HepG2 (cell line): ENCODE measurements around the gene LAMB3. TPM values are rescaled to one million over a fixed set of nuclear protein-coding genes. Genes with fewer than 3 reads are reported as not detected.

Source experiments
- ATAC-seq: fragments of 200-7000 bp; cut with Tn5 transposase; 3 replicates; pipeline ENCODE4 v1.9.1; 2020; ENCODE audit warnings: mild to moderate bottlenecking, moderate library complexity
- BruUV-seq: library from RNA; stranded (reverse); fragments of 400-500 nt; replicated peaks from 2 replicates; lab custom pipeline; 2021; lab: Mats Ljungman, UMichigan
- CTCF ChIA-PET: fragments of 300-600 bp; formaldehyde crosslinking; extraction: SDS; loops from one replicate; lab custom pipeline; 2021; ENCODE audit warnings: low total read pairs, inconsistent platforms, low intra/inter-chr PET ratio; lab: Yijun Ruan, JAX
- POLR2A ChIA-PET: fragments of 350-600 bp; sonication (Branson Sonifier 250); formaldehyde crosslinking; loops from one replicate; lab custom pipeline; 2020; ENCODE audit warnings: antibody characterized with exemption, inconsistent platforms; lab: Yijun Ruan, JAX
- DNase-seq: peaks from one replicate; pipeline ENCODE4 v3.0.0-alpha.2; 2015; ENCODE audit warnings: low spot score
- FAIRE-seq: peaks from 3 replicates; lab custom pipeline; 2011; peaks lifted over from hg19 to GRCh38; lab: Jason Lieb, UNC
- H2AFZ ChIP-seq: one replicate; pipeline ENCODE4 v1.6.1; 2011; ENCODE audit warnings: low read length, inconsistent platforms
- H3K27ac ChIP-seq: fragments of 300-600 bp; 3 replicates; pipeline ENCODE4 v1.8.0; 2011; ENCODE audit warnings: mixed run types, mild to moderate bottlenecking, mixed read lengths, low read length, inconsistent platforms; ENCODE audit not compliant: insufficient read depth; ENCODE audit errors: extremely low read length
- H3K27me3 ChIP-seq, 2 experiments: fragments of 200-600 bp in 1 of 2; 2 replicates in 1 of 2; 3 replicates in 1 of 2; pipeline versions ENCODE4 v1.6.0 to v1.8.0; 2011; ENCODE audit warnings: low read length in 2 of 2, mild to moderate bottlenecking in 2 of 2, moderate library complexity in 2 of 2, inconsistent platforms in 1 of 2; ENCODE audit not compliant: insufficient read depth in 2 of 2, control insufficient read depth in 1 of 2
- H3K36me3 ChIP-seq, 2 experiments: fragments of 200-600 bp in 1 of 2; replicated peaks in 1 of 2; 2 replicates in 1 of 2; 3 replicates in 1 of 2; pipeline versions ENCODE4 v1.5.1 to v1.8.0; 2011; ENCODE audit warnings: low read length in 2 of 2, inconsistent platforms in 1 of 2; ENCODE audit not compliant: insufficient read depth in 2 of 2, control insufficient read depth in 1 of 2
- H3K4me1 ChIP-seq: 2 replicates; pipeline ENCODE4 v1.5.1; 2012; ENCODE audit warnings: low read length, inconsistent platforms; ENCODE audit not compliant: insufficient read depth
- H3K4me2 ChIP-seq: 2 replicates; pipeline ENCODE4 v1.6.0; 2011; ENCODE audit warnings: low read depth, low read length, inconsistent platforms
- H3K4me3 ChIP-seq, 3 experiments: fragments of 200-600 bp in 1 of 3; sonication (generic), shearing (Covaris generic) in 1 of 3; replicated peaks in 1 of 3; 2 replicates each; pipeline ENCODE4 v1.5.1; 2011 to 2016; ENCODE audit warnings: low read length in 3 of 3, inconsistent platforms in 2 of 3, low read depth in 2 of 3, mild to moderate bottlenecking in 2 of 3, control low read depth in 1 of 3, mixed read lengths in 1 of 3; ENCODE audit not compliant: insufficient read depth in 1 of 3
- H3K79me2 ChIP-seq: one replicate; pipeline ENCODE4 v1.6.1; 2011; ENCODE audit warnings: low read length, inconsistent platforms; ENCODE audit not compliant: insufficient read depth
- H3K9ac ChIP-seq: 2 replicates; pipeline ENCODE4 v1.6.0; 2011; ENCODE audit warnings: mild to moderate bottlenecking, low read depth, low read length, inconsistent platforms; ENCODE audit not compliant: insufficient read depth
- H3K9me3 ChIP-seq: 2 replicates; pipeline ENCODE4 v1.5.1; 2012; ENCODE audit warnings: mild to moderate bottlenecking, low read length
- H4K20me1 ChIP-seq: 2 replicates; pipeline ENCODE4 v1.6.0; 2011; ENCODE audit warnings: inconsistent platforms, mild to moderate bottlenecking, low read length, moderate library complexity; ENCODE audit not compliant: insufficient read depth
- ATAD3A ChIP-seq: sonication (generic); formaldehyde crosslinking; IDR thresholded peaks from 2 replicates; pipeline ENCODE4 v1.4.0; 2020; ENCODE audit warnings: missing genetic modification reagents
- DNMT1 ChIP-seq: sonication (generic); formaldehyde crosslinking; IDR thresholded peaks from 2 replicates; pipeline ENCODE4 v1.5.1; 2020; ENCODE audit warnings: mild to moderate bottlenecking, missing genetic modification reagents
- FIP1L1 ChIP-seq: fragments of 200-400 bp; formaldehyde crosslinking; IDR thresholded peaks from 2 replicates; pipeline ENCODE4 v1.6.1; 2018; ENCODE audit warnings: low read depth, mild to moderate bottlenecking, low read length, moderate library complexity, borderline replicate concordance; ENCODE audit not compliant: insufficient read depth
- PHF21A ChIP-seq: sonication (generic); formaldehyde crosslinking; IDR thresholded peaks from 2 replicates; pipeline ENCODE4 v1.5.0; 2020; ENCODE audit warnings: mild to moderate bottlenecking, missing genetic modification reagents
- PRPF4 ChIP-seq: fragments of 200-400 bp; formaldehyde crosslinking; IDR thresholded peaks from 2 replicates; pipeline ENCODE4 v1.6.1; 2016; ENCODE audit warnings: low read length, low read depth; ENCODE audit not compliant: poor library complexity, severe bottlenecking
- SOX6 ChIP-seq, 2 experiments: fragments of 450-650 bp in 1 of 2; sonication (generic) in 1 of 2; formaldehyde crosslinking in 1 of 2; IDR thresholded peaks; 2 replicates each; pipeline versions ENCODE4 v1.4.0 to v1.6.1; 2017 to 2020; ENCODE audit warnings: antibody characterized with exemption in 1 of 2, mild to moderate bottlenecking in 1 of 2, missing genetic modification reagents in 1 of 2
- XRCC5 ChIP-seq: fragments of 200-400 bp; formaldehyde crosslinking; optimal IDR thresholded peaks from 2 replicates; pipeline ENCODE3; 2017; ENCODE audit warnings: mild to moderate bottlenecking, low read length
- WGBS: methylation state at CpG from one replicate; pipeline ENCODE4 v1.1.6; 2017; ENCODE audit warnings: low lambda C conversion rate; 5-methylcytosine and 5-hydroxymethylcytosine counted together
- in situ Hi-C: cut with HindIII; loops from 2 replicates; pipeline ENCODE4 v1.10.0; 2017; ENCODE audit warnings: low pct_unique_long_range_greater_than_20kb; ENCODE audit not compliant: extremely low pct_ligation_motif_present
- intact Hi-C: fragments of 100-400 bp; cut with micrococcal nuclease; formaldehyde crosslinking; loops from one replicate; pipeline ENCODE4 v1.10.0; 2022; ENCODE audit not compliant: unreplicated experiment
- polyA plus RNA-seq, 8 experiments: library from polyadenylated mRNA; depleted of rRNA in 3 of 8; stranded (reverse) in 7 of 8; unstranded in 1 of 8; fragments of >200 nt; fragmentation: Illumina TruSeq in 4 of 8; extraction: Trizol in 4 of 8; gene quantifications; 2 replicates each; pipeline versions ENCODE4 v1.2.1 to v1.2.3, GENCODE V29; 2011 to 2016; ENCODE audit warnings: low read depth in 4 of 8, missing spikeins in 1 of 8, mixed read lengths in 1 of 8; ENCODE audit not compliant: insufficient read depth in 1 of 8
- total RNA-seq, 5 experiments: library from RNA; depleted of rRNA; stranded (reverse); fragments of >200 nt; fragmentation: Illumina TruSeq; extraction: Trizol; gene quantifications; 2 replicates each; pipeline ENCODE4 v1.2.3, GENCODE V29; 2016; ENCODE audit warnings: low read depth in 1 of 5
- TF ChIP-seq, protein P1 (sequence below): sonication (generic); formaldehyde crosslinking; IDR thresholded peaks from 2 replicates; pipeline ENCODE4 v1.4.0; 2020; ENCODE audit warnings: missing genetic modification reagents

LAMB3 gene
- total and polyA plus RNA-seq, 2 of the 13 experiments (the other 11 are each of a cell fraction or from before 2014, with no cell fraction given) = 0.18 to 0.24 TPM

DNA sequence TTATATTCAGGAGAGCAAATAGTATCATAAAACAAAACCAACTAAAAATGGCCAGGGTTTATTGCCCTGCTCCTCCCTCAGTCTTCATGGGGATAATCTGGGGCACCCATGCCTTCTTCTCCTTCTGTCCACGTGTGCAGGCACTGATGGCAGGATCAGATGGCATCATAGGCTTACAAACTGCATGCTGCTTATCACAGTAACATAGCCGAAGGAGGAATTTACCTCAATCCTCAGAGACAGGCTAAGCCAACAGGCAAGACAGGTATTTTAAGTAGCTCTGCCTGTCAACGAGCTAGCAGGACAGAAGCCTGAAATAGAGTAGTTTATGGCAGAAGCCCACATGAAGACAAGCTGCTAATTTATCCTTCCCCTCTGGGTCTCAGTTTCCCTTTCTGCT is 9.4 kb downstream of the LAMB3 start (continued):
- TF ChIP-seq FIP1L1 = no peak
- TF ChIP-seq ATAD3A (CRISPR knock-in tag) = no peak
- TF ChIP-seq, all 625 proteins: peak for 0

DNA sequence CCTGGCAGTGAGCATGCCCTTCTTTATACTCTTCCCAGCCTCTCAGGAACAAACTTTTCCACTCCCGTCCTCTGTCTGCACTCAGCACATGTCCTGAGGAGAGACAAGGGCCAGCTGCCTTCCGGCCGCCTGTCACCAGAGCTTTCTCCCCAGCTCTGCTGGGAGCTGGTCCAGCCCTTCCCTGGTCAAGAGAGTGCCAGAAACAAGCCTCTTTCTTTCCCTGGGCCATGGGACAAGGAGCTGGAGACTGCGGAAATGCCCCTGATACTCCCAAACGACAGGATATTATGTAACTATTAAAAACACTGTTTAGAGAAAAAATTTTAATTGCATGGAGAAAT is 10.4 kb downstream of the LAMB3 start:
- CTCF ChIA-PET = no interaction called here
- TF ChIP-seq, protein P1, sequence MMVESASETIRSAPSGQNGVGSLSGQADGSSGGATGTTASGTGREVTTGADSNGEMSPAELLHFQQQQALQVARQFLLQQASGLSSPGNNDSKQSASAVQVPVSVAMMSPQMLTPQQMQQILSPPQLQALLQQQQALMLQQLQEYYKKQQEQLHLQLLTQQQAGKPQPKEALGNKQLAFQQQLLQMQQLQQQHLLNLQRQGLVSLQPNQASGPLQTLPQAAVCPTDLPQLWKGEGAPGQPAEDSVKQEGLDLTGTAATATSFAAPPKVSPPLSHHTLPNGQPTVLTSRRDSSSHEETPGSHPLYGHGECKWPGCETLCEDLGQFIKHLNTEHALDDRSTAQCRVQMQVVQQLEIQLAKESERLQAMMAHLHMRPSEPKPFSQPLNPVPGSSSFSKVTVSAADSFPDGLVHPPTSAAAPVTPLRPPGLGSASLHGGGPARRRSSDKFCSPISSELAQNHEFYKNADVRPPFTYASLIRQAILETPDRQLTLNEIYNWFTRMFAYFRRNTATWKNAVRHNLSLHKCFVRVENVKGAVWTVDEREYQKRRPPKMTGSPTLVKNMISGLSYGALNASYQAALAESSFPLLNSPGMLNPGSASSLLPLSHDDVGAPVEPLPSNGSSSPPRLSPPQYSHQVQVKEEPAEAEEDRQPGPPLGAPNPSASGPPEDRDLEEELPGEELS (CRISPR knock-in tag) = no peak
- TF ChIP-seq PHF21A (no peak), PRPF4 (no peak), DNMT1 (CRISPR knock-in tag) (no peak), XRCC5 (no peak), SOX6 (IDR thresholded peaks at IDR 0.05) (no peak), SOX6 (CRISPR knock-in tag; IDR thresholded peaks at IDR 0.05) (no peak)
- FAIRE-seq (no peak), ATAC-seq (no peak), DNase-seq (no peak)
- WGBS = 68% methylated on average over 5 of the region's 5 CpGs
- H3K4me3 ChIP-seq = no peak overlapping the region
- no peak overlapping the region for H3K9ac ChIP-seq
- no peaks in the 10 kb centered on the region; a peak in 1 of 5 replicates for H3K27me3 ChIP-seq
- no peaks in the 10 kb centered on the region for H4K20me1 ChIP-seq
- no TSS peak for BruUV-seq
- H2AFZ ChIP-seq = no peak overlapping the region
- in situ Hi-C loops (no loop called here), intact Hi-C loops (no loop called here)
- no peaks in the 10 kb centered on the region for H3K4me1 ChIP-seq
- H3K9me3 ChIP-seq = no peaks in the 10 kb centered on the region
- H3K27ac ChIP-seq = no peak overlapping the region
- H3K79me2 ChIP-seq = no peaks in the 10 kb centered on the region
- H3K4me2 ChIP-seq = no peak overlapping the region
- H3K36me3 ChIP-seq = no peaks in the 10 kb centered on the region
- POLR2A ChIA-PET = no interaction called here
